ENCODE measurements around the gene PTAR1. TPM values are rescaled to one million over a fixed set of nuclear protein-coding genes. Genes with fewer than 3 reads are reported as not detected.

The PTAR1 gene
- polyA plus RNA-seq, 2 of the 4 experiments (the other 2 are of a cell fraction) = 16.6 to 32.4 TPM

GRCh38 chr9:69731348-69731747 lies 28.5 kb downstream of the PTAR1 start:
- CTCF ChIA-PET = interaction anchor here (2.3 to 4.6 kb wide), 2 partner anchors 15 to 58 kb away, joined by 5 to 23 read pairs; no protein-coding TSS in a partner anchor
- DNase-seq (ENCODE audit: low read depth in 1 of 2, low spot score in 1 of 2) = no peak

GRCh38 chr9:69719983-69720382 lies 39.8 kb downstream of the PTAR1 start:
- POLR2A ChIA-PET = no interaction called here
- no peak for DNase-seq (ENCODE audit: low read depth in 1 of 2, low spot score in 1 of 2)
- CTCF ChIA-PET = interaction anchor here (1.5 kb wide), 1 partner anchor 392 kb away, joined by 3 read pairs; no protein-coding TSS in a partner anchor
- no peak overlapping the region for H3K27ac ChIP-seq
- no peaks in the 10 kb centered on the region for H3K9me3 ChIP-seq
- FAIRE-seq = no peak
- 91% methylated on average over 2 of the region's 2 CpGs for WGBS (ENCODE audit: missing lambda C conversion rate)
- H3K4me2 ChIP-seq = no peak overlapping the region
- no peaks in the 10 kb centered on the region for H3K4me1 ChIP-seq
- H3K4me3 ChIP-seq = no peak overlapping the region
- no peak for ATAC-seq
- no peak for TF ChIP-seq RFX5 (IDR thresholded peaks at IDR 0.05)
- TF ChIP-seq ESRRA (IDR thresholded peaks at IDR 0.05; ENCODE audit: borderline replicate concordance, low read length) = no peak
- TF ChIP-seq MAZ (IDR thresholded peaks at IDR 0.05; ENCODE audit: borderline replicate concordance, low read depth, low read length) = no peak
- TF ChIP-seq RNF2 (IDR thresholded peaks at IDR 0.05; ENCODE audit: borderline replicate concordance, low read depth) = no peak
- TF ChIP-seq CEBPB (IDR thresholded peaks at IDR 0.05) = no peak
- no peak for TF ChIP-seq PHF8 (IDR thresholded peaks at IDR 0.05; ENCODE audit: borderline replicate concordance, low read depth)
- TF ChIP-seq USF2 (IDR thresholded peaks at IDR 0.05) = no peak

More at GRCh38 chr9:69731348-69731747, 28.5 kb downstream of the PTAR1 start:
- POLR2A ChIA-PET = no interaction called here
- no peak overlapping the region for H3K27ac ChIP-seq
- H3K4me3 ChIP-seq = no peak overlapping the region
- no peaks in the 10 kb centered on the region for H3K4me1 ChIP-seq
- 100% methylated on average over 2 of the region's 2 CpGs for WGBS (ENCODE audit: missing lambda C conversion rate)
- ATAC-seq = no peak
- H3K4me2 ChIP-seq = no peak overlapping the region
- no peak for TF ChIP-seq CTCF (IDR thresholded peaks at IDR 0.05)
- TF ChIP-seq JUN (IDR thresholded peaks at IDR 0.05) = no peak
- no peak for TF ChIP-seq EP300 (IDR thresholded peaks at IDR 0.05)
- no peak for TF ChIP-seq KDM1A (IDR thresholded peaks at IDR 0.05; ENCODE audit: low read depth)
- TF ChIP-seq CHD2 (IDR thresholded peaks at IDR 0.05; ENCODE audit: low read length, partially characterized antibody) = no peak
- TF ChIP-seq RFX5 (IDR thresholded peaks at IDR 0.05) = no peak
- no peak for TF ChIP-seq EHMT2 (IDR thresholded peaks at IDR 0.05; ENCODE audit: low read depth)
- no peak for TF ChIP-seq MAZ (IDR thresholded peaks at IDR 0.05; ENCODE audit: borderline replicate concordance, low read depth, low read length)
- TF ChIP-seq POLR2AphosphoS2 (conservative IDR thresholded peaks at IDR 0.05; ENCODE audit: low read length) = no peak
- no peak for TF ChIP-seq CEBPB (IDR thresholded peaks at IDR 0.05)
- TF ChIP-seq RARB (CRISPR knock-in tag; IDR thresholded peaks at IDR 0.05) = no peak
- H3K9me3 ChIP-seq = no peaks in the 10 kb centered on the region
- FAIRE-seq = no peak

- FAIRE-seq (no peak), ATAC-seq (no peak), DNase-seq (ENCODE audit: low read depth in 1 of 2, low spot score in 1 of 2) (no peak)
- WGBS (ENCODE audit: missing lambda C conversion rate) = 89% methylated on average over 3 of the region's 3 CpGs
- H3K4me2 ChIP-seq = no peak overlapping the region
- ChIA-PET POLR2A (no interaction called here), CTCF (no interaction called here)
- H3K9me3 ChIP-seq = no peaks in the 10 kb centered on the region
- no peak overlapping the region for H3K4me3 ChIP-seq
- no peak overlapping the region for H3K27ac ChIP-seq
- H3K4me1 ChIP-seq = no peaks in the 10 kb centered on the region
- TF ChIP-seq PBX3 (IDR thresholded peaks at IDR 0.05) (no peak), ESRRA (IDR thresholded peaks at IDR 0.05; ENCODE audit: borderline replicate concordance, low read length) (no peak), SMC3 (IDR thresholded peaks at IDR 0.05) (no peak), CTCF (IDR thresholded peaks at IDR 0.05) (no peak), TFCP2L1 (CRISPR knock-in tag; IDR thresholded peaks at IDR 0.05) (no peak), JUNB (IDR thresholded peaks at IDR 0.05) (no peak), CHD4 (IDR thresholded peaks at IDR 0.05; ENCODE audit: borderline replicate concordance) (no peak), ZSCAN20 (CRISPR knock-in tag; IDR thresholded peaks at IDR 0.05) (no peak), CBX2 (IDR thresholded peaks at IDR 0.05; ENCODE audit: borderline replicate concordance, low read depth) (no peak), MAX (IDR thresholded peaks at IDR 0.05) (no peak), CBX8 (IDR thresholded peaks at IDR 0.05) (no peak), BHLHE40 (IDR thresholded peaks at IDR 0.05; ENCODE audit: low read depth, low read length) (no peak), ZFP36 (IDR thresholded peaks at IDR 0.05; ENCODE audit: borderline replicate concordance, partially characterized antibody) (no peak), KDM5A (IDR thresholded peaks at IDR 0.05) (no peak), HEYL (CRISPR knock-in tag; IDR thresholded peaks at IDR 0.05) (no peak), FOSL2 (IDR thresholded peaks at IDR 0.05) (no peak), FOSL2 (CRISPR knock-in tag; IDR thresholded peaks at IDR 0.05) (no peak), GATA3 (IDR thresholded peaks at IDR 0.05; ENCODE audit: borderline replicate concordance) (no peak)
Observed at GRCh38 chr9:69719367-69719766, 40.4 kb downstream of the PTAR1 start.

Measured in A549 (cell line).